HUES6 (cell line): ENCODE measurements around the gene GSX2.

Source experiments
- H3K27ac ChIP-seq: 2 replicates; pipeline ENCODE4 v1.7.0; 2013; ENCODE audit warnings: low read depth, mild to moderate bottlenecking, low read length, inconsistent platforms
- H3K27me3 ChIP-seq: 2 replicates; pipeline ENCODE4 v1.6.1; 2013; ENCODE audit warnings: low read length; ENCODE audit not compliant: control insufficient read depth, insufficient read depth
- H3K36me3 ChIP-seq: 2 replicates; pipeline ENCODE4 v1.6.1; 2013; ENCODE audit warnings: low read length; ENCODE audit not compliant: control insufficient read depth, insufficient read depth
- H3K4me1 ChIP-seq: 2 replicates; pipeline ENCODE4 v1.6.1; 2013; ENCODE audit warnings: low read length; ENCODE audit not compliant: control insufficient read depth, insufficient read depth
- H3K4me3 ChIP-seq: 2 replicates; pipeline ENCODE4 v1.5.1; 2013; ENCODE audit warnings: low read depth, low read length
- H3K9ac ChIP-seq: one replicate; pipeline ENCODE4 v1.6.1; 2013; ENCODE audit warnings: mild to moderate bottlenecking, low read length
- H3K9me3 ChIP-seq: 2 replicates; pipeline ENCODE4 v1.6.1; 2013; ENCODE audit warnings: low read depth, low read length; ENCODE audit not compliant: control insufficient read depth, insufficient read depth

GSX2 gene

GRCh38 chr4:54063229-54063628 is 36.7 kb upstream of the GSX2 start:
- Histone ChIP-seq H3K9me3 (no peaks in the 10 kb centered on the region), H3K27ac (no peak overlapping the region), H3K4me1 (peaks cover 28% of the 10 kb centered on the region), H3K4me3 (peak overlapping the region; percentile 97), H3K9ac (peak overlapping the region; percentile 88), H3K36me3 (no peaks in the 10 kb centered on the region), H3K27me3 (no peaks in the 10 kb centered on the region; the same call in 1 of the 2 replicates)

- Histone ChIP-seq H3K4me1 (peaks cover 28% of the 10 kb centered on the region), H3K9ac (peak overlapping the region; percentile 88), H3K27me3 (no peaks in the 10 kb centered on the region; the same call in 1 of the 2 replicates), H3K9me3 (no peaks in the 10 kb centered on the region), H3K36me3 (no peaks in the 10 kb centered on the region), H3K4me3 (peak overlapping the region; percentile 97), H3K27ac (peak overlapping the region; percentile 62; the same call in 1 of the 2 replicates)
Measured at GRCh38 chr4:54063737-54064316, 36.1 kb upstream of the GSX2 start.

DNA sequence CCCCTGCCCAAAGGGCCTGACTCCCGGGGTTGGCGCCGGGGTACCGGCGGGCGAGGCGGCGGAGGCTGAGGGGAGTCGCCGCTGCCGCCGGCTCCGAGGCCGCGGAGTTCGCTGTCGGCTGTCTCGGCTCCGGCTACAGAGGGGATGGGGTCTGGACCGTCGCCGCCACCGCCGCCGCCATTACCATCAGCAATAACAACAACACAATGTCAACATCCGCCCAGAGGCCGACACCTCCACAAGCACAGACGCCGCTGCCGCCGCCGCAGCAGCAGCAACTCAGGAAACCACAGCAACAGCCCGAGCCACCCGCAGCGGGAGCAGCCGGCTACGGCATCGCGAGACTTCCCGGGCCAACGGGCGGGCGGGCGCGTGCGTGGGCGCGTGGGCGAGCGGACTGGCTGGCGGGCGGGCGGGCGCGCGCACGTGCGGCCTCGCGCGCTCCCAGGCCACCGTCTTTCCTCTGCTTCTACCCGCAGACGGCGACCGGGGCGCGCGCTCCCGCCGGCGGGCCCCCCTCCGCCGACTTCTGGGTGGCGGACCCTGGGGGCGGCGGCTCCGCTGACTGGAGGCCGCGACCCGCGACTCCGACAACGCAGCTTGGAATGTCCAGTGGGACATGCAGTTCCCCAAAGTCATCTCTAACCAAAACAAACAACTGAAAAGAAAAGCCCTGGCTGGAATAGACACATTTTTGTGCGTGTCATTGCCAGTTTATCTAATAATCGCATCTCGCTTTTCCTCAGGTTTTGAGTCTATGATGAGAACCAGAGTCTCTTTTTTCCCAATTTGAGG is 35.4 kb upstream of the GSX2 start, which contains the start of gene CHIC2:
Gene CHIC2 (minus strand): TSS at position 289 of the 795 bp plus-strand sequence. CDS start 305 bp downstream, outside the sequence.
- peak within 1 kb of the TSS; percentile 97 for H3K4me3 ChIP-seq
- peak within 1 kb of the TSS; percentile 62; the same call in 1 of the 2 replicates for H3K27ac ChIP-seq
- H3K27me3 ChIP-seq = no peaks in the 10 kb centered on the region; the same call in 1 of the 2 replicates
- peaks cover 28% of the 10 kb centered on the region for H3K4me1 ChIP-seq
- H3K9ac ChIP-seq = peak within 1 kb of the TSS; percentile 88
- no peaks in the 10 kb centered on the region for H3K9me3 ChIP-seq
- no peaks in the 10 kb centered on the region for H3K36me3 ChIP-seq

DNA sequence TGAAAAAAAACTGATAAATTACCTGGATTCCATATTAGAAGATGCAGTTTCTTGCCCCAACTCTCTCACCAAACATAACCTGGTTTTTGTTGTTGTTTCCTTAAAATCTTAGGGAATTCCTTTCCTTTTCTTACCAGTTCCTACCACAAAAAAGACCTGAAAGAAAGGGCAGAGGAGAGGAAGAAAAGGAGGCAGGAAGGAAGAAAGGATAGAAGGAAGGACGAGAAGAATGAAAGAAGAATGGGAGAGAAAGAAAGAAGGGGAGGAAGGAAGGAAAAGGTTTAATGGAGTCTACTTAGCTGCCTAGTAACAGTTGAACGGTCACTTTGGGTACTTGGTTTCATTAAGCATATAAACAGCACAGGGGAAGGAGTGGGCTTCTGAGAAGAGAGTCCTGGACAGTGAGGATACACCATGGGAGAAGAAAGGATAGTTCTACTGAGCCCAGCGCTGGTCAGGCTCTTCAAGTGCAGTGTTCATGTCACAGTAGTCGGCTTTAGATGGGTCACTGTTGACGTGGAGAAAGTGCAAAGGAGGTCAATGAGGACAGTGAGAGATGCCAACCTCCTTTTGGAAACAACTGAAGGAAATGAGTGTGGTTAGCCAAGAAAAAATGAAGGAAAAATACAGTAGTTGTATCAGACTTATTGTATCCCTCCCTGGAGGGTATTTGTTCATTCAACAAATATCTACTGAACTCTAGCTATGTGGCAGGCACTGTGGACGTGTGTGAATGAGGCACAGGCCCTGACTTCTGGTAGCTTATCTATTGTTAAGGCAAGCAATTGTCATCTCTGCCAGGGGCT is 34.5 kb upstream of the GSX2 start:
- Histone ChIP-seq H3K4me3 (peak overlapping the region; percentile 97), H3K4me1 (peaks cover 28% of the 10 kb centered on the region), H3K9ac (no peak overlapping the region), H3K27ac (no peak overlapping the region), H3K9me3 (no peaks in the 10 kb centered on the region), H3K27me3 (no peaks in the 10 kb centered on the region; the same call in 1 of the 2 replicates), H3K36me3 (no peaks in the 10 kb centered on the region)

- Histone ChIP-seq H3K4me1 (peaks cover 28% of the 10 kb centered on the region), H3K27ac (no peak overlapping the region), H3K9ac (no peak overlapping the region), H3K9me3 (no peaks in the 10 kb centered on the region), H3K36me3 (no peaks in the 10 kb centered on the region), H3K27me3 (no peaks in the 10 kb centered on the region; the same call in 1 of the 2 replicates), H3K4me3 (no peak overlapping the region)
Measured at GRCh38 chr4:54066088-54066415, 33.9 kb upstream of the GSX2 start.

DNA sequence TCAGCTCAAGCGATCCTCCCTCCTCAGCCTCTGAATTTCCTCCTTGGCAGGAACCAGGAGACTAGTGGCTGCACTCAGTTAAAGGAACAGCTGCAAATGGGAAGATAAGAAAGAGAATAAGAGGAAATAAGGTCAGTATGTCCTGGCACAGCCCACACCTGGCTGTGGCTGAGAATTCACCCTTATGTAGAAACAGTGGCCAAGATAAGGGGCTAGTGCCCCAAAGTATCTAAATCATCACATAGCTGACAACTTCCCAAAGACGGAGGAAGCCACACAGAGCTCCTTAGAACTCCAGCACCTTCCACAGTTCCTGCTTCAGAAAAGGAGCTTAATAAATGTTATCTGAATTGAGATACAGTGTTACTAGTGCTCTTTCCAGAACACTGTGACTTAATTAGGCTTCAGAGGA is 33.2 kb upstream of the GSX2 start:
- no peak overlapping the region for H3K27ac ChIP-seq
- H3K4me3 ChIP-seq = no peak overlapping the region
- no peaks in the 10 kb centered on the region; the same call in 1 of the 2 replicates for H3K27me3 ChIP-seq
- H3K36me3 ChIP-seq = no peaks in the 10 kb centered on the region
- no peaks in the 10 kb centered on the region for H3K9me3 ChIP-seq
- H3K4me1 ChIP-seq = peaks cover 25% of the 10 kb centered on the region
- H3K9ac ChIP-seq = no peak overlapping the region

DNA sequence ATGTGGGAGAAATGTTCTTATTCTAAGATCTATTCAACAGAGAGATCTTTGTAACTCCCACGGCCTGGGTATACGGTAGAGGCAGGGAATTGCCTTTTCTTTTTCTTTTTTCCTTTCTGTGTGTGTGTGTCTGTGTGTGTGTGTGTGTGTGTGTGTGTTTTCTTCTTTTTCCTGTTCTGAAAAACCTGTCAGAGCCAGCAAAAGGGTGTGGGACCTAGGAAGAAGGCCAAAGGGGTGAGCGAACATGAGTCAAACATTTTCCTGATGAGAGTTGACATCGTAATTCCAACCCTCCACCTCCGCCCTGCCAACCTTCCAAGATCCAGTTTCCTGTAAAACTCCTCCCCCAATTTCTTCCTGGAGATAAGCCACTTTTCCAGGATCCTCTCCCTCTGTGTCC is 32.8 kb upstream of the GSX2 start:
- Histone ChIP-seq H3K4me1 (peaks cover 21% of the 10 kb centered on the region; the same call in 1 of the 2 replicates), H3K9ac (no peak overlapping the region), H3K9me3 (no peaks in the 10 kb centered on the region), H3K36me3 (no peaks in the 10 kb centered on the region), H3K4me3 (no peak overlapping the region), H3K27me3 (no peaks in the 10 kb centered on the region; the same call in 1 of the 2 replicates), H3K27ac (no peak overlapping the region)

DNA sequence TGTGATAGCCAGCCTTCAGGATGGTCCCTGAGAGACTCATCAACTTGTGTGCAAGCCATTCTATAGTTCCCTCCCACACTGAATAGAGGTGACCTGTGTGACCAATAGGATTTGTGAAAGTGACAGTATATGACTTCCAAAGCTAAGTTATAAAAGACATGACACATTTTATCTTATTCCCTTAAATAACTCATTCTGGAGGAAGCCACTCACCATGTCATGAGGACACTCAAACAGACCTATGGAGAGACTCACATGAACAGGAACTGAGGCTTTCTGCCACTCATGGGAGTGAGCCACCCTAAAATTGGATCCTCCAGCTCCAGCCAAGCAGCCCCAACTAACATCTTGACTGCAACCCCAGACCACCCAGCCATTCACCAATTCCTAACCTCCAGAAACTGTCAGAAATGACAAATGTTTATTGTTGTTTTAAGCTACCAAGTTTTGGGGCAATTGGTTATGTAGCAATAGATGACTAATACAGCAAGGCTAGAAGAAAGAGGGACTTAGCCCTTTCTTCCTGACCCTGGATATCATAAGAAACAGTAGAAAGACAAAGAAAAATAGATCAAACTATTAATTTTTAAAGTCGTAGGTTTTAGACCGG is 26.6 kb upstream of the GSX2 start:
- Histone ChIP-seq H3K4me3 (no peak overlapping the region), H3K27me3 (no peaks in the 10 kb centered on the region), H3K27ac (no peak overlapping the region), H3K9ac (no peak overlapping the region), H3K9me3 (no peaks in the 10 kb centered on the region), H3K4me1 (no peaks in the 10 kb centered on the region), H3K36me3 (no peaks in the 10 kb centered on the region)

GRCh38 chr4:54074381-54074780 is 25.6 kb upstream of the GSX2 start:
- no peaks in the 10 kb centered on the region for H3K27me3 ChIP-seq
- H3K4me3 ChIP-seq = no peak overlapping the region
- H3K9me3 ChIP-seq = no peaks in the 10 kb centered on the region
- H3K36me3 ChIP-seq = no peaks in the 10 kb centered on the region
- no peak overlapping the region for H3K9ac ChIP-seq
- H3K27ac ChIP-seq = no peak overlapping the region
- no peaks in the 10 kb centered on the region for H3K4me1 ChIP-seq

DNA sequence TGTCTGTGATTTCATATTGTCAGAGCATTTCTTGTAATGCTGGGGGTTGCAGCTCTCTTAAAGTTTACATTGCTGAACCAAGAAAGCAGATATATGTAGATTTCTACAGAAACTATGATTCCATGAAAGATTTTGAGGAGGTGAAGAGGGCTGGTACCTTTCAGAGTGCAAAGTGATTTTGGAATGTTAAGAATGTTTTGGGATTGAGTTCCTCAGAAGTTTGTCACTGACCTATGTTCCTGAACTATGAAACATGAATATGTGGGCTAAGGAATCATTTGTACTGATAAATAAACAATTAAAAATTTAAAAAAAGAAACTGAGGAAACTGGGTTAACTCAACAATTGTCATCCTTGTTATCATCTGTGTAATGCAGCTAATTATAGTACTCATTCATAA is 23.3 kb upstream of the GSX2 start:
- Histone ChIP-seq H3K4me3 (no peak overlapping the region), H3K9ac (no peak overlapping the region), H3K36me3 (no peaks in the 10 kb centered on the region), H3K4me1 (no peaks in the 10 kb centered on the region), H3K27ac (no peak overlapping the region), H3K27me3 (no peaks in the 10 kb centered on the region), H3K9me3 (no peaks in the 10 kb centered on the region)
